NCI-H146 (cell line): ENCODE data around the gene OXCT1.
A peak's percentile ranks its signal among the peaks of the same experiment; 100 is the strongest.
"Not testable (repeated sequence)": the region's sequence is repeated elsewhere in the genome, so short reads cannot be mapped to it uniquely, and the experiment has no call there.

Experiments
- DNase-seq: peaks from one replicate; lab custom pipeline; 2025; lab: John Stamatoyannopoulos, UW

OXCT1 gene

DNA sequence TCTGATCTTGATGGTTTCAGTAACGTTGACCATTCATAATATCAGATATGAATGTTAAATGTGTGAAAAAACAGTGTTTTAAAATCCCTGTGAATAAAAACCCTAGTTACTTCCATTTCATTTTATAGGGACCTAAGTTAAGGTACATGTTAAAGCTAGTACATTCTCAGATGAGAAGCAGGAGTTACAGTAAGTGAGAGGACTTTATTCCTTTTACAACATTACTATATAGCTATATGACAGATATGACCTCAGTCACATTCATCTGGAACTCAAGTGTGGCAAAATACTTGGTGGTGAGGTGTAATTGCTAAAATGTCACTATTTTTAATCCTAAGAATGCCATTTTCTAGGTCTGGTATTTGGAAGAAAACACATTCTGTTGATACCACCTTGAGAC is 96.4 kb downstream of the OXCT1 start:
- no peak for DNase-seq

DNA sequence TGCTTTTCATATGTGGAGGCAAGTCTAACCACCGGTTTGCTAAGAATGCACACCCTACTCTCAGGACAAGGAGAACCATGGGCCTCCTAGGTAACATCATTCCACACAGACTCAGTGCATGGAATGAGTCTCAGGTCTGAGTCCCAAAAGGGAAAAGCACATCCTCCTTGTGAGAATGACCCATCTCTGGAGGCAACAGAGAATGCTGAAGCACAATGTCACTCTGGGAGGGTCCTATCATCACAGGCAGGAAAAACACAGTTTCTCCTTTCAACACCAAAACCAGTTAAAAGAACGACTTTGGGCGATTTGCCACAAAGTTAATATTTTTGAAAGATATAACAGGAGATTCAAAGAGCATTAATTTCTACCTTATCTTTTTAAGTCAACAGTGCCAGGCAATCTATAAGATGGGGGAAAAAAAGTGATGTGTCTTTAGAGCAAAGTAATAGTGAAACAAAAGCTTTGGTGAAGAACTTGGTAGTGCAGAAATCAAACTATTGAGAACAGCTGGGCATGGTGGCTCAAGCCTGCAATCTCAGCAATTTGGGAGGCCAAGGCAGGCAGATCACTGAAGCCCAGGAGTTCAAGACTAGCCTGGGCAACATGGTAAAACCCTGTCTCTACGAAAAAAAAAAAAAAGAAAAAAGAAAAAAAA is 97.3 kb downstream of the OXCT1 start:
- no peak for DNase-seq

DNA sequence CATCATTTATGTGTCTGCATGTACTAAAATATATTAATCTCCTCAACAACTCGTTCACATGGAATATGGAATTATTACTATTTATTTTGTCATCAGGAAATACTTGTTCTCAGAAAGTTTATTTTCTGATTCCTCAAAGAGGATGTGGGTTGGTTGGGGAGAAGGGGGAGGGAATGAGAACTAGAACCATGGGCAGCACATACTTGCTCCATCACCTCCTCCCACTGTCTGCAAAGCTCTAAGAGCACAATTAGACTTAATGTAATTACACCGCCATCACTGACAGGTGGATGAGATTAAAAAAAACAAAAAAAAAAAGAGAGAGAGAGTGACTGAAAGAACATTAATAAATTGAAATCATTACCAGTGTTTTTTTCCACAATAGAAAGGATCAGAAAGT is 98.2 kb downstream of the OXCT1 start:
- peak; percentile 41 for DNase-seq

DNA sequence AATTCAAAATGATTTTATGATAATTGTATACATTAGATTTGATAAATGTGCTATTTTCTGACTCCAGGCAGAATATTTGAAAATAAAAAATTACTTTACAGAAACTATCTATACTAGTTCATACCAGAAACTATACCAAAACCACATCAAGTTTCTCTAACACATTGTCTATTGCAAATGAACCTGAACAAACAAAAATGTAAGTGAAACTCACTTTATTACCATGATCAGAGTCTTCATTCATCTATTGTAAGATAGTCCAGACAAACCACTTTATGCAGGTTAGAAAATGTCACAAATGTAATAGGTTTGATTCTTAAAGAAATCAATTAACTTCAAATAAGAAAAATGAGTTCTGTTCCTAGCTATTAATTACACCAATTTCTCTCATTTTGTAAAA is 99.4 kb downstream of the OXCT1 start:
- no peak for DNase-seq

DNA sequence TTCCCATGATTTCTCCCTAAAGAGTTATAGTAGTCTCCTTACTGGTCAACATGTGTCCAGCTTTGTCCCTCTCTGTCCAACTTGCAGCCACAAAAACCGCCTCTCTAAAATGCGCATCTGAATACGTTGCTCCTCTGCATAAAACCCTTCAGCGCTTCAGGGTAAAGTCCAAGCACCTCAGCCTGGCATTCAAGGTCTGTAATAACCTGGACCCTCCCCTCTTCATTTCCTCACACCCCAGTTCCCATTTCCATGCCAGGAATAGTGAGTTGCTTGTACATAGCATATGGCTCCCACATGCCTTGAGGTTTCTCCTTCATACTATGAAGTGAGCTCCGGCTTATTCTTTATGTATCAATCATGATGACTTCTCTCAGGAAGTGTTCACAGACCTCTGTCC is 101.5 kb downstream of the OXCT1 start:
- DNase-seq, result no peak

DNA sequence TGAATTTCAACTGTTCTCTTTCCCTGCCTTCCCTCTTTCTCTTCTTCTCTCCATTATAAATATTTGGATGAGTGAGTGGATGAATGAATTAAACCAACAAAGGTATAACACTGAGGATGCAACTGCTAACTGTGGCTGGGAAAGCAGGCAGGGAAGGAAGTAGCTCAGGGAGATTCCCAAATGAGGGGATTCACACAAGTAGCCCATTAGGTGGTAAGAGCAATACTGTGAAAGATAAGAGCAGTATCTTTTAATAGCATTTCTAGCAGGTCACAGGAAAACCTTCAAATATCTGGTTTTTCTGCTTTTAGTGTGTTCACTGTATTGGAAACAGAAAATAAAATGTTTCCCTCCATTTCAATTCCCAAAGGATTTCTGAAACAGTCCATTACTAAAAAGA is 105.6 kb downstream of the OXCT1 start:
- DNase-seq, result no peak

DNA sequence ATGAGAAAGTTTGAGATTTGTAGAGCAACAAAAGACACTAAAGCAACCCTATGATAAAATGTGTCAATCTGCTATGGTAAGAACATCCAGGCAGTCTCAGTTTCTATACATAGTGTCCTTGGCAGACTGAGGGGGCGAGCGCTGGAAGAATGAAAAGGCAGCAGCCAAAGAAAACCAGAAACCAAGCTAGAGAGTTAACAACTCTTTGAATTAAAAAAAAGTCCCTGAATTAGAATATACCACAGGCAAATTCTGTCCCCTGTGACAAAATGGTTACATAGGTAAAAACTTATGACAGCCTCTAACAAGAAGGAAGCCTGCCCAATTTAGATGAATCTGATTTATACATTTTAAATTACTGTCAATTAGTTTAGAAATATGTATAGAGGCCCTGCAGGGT is 106.7 kb downstream of the OXCT1 start:
- DNase-seq, result no peak

DNA sequence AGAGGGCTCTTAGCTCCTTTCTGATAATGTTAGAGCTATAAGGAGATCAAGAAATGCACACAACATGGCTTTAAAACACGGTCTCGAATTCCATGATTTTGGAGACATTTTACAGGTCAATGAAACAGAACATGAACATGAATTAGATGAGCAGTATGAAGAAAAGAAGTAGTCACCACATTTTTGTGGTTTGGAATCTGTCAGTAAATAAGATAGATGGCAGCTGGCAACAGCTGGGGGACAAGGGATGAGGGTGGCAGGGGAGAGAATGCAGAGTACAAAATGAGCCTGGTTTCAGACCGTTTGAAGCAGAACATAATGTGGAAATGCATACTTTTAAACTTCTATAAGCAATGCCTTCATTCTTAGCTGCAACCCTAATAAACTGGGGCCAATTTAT is 107.1 kb downstream of the OXCT1 start:
- DNase-seq, result no peak

DNA sequence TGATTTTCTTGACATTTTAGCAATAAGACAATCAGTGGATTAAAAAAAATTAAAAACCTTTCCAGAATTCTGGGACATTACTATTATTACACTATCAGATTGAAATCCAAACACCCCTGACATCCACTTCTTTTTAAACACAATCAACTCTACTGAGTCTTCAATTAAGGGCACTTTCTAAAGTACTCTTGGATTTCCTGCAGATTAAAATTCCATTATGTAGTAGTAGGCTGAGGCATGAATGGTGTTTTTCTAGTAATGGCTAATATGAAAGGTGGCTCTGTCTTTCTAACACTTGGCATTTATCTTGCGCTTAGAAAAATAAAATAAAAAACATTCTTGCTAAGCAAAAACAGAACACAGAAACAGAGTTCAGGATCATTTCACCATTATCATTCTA is 107.8 kb downstream of the OXCT1 start:
- no peak for DNase-seq

DNA sequence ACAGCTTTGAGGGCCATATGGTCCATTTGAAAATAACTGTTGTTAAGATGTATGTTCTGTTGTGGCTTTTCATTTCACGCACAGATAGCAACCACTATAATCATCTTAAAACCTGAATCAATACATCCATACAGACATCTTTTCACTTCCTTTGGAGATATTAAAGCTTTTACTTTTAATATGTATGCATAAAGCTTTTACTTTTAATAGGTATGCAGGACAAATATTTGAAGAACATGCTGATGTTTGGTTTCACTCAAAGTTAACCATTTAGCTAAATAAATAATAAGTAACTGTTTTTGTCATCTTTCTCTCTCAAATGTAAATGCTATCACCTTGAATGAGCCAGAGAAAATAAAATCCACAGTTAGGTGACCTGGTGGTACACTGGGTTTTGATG is 108.6 kb downstream of the OXCT1 start:
- no peak for DNase-seq

DNA sequence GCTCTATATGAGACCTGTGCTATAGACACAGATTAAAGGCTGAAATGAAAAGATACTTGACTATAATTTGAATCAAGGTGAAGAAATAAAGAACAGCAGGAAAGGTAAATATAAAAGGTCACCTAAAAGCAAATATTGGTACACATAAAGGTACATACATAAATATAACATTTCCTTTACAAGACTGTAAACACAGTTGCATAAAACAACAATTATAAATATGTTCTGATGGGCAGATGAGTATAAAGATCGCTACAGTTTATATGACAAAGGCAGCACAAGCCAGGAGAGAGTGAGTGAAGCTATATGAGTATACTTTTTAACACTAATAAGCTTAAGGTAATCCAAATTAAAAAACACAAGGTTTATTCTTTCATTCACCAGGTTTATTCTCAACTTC is 114.5 kb downstream of the OXCT1 start:
- DNase-seq, result no peak

DNA sequence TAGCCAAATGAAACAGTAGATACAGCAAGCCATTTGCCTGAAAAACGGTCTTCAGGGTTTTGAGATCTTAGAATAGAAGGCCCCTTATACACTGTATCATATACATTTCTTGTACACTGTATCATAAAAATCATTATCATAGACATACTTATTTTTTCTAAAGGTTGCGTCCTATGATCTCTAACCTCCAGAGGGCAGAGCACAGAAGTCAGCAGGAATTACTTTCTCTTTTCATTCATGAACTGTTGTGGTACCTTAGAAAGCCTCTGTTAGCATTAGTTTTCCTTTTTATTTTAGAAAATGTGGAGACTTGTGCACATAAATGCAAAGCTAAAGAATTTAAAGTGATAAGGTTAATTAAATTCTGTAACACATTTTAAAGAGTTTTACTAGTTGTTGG is 115.4 kb downstream of the OXCT1 start:
- no peak for DNase-seq

DNA sequence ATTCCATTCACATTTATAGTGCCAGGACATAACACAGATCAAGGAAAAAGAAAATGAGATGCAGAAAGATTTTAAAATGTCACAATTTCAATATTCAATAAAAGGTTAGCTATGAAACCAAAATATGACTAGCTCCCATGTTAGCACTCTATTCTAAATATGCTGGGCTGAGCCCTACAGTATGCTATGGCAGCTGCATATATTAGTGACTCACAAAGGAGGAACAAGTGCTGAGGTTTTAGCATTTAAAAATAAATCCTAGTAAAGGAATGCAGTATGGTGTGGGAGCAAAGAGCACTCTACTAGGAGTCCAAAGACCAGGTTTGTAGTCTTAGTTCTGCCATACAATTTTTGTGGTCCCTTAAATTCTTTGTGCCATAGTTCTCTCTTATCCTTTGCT is 118.4 kb downstream of the OXCT1 start:
- no peak for DNase-seq

DNA sequence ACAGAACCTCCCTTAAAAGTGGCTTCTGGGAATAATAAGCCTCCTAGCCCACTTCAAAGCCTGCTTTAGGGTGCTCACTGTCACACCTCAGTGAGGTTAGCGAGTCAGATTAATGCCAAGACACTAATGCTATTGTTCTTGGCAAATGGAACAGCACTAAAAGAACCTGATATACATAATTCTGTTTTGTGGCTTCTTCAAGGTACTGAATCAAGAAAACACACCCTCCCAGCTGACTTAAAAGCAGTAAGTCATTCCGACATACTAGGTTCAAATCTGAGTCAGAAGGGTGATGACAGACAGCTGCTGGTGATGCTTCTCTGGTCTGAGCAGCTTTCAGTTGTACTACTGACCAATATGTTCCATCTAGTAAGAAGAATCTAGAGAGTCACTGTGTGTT is 121.6 kb downstream of the OXCT1 start:
- DNase-seq, result no peak

DNA sequence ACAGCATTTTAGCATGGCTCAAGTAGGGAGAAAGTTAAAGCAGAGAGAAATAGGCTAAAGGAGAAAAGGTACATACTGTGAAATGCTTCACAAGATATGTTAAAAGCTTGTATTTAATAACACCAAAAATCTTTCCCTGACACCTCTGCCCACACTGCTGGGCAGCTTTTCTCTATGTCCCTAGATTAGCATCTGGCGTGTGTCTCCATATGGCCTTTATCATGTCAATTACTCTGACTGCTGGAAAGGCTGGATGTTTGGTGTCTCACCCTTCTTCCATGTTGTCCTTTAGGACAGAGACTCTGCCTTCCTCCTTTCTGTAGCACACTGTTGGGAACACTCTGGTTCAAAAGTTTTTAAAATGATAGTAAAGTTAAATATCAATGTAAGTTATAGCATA is 122.5 kb downstream of the OXCT1 start:
- DNase-seq, result no peak

DNA sequence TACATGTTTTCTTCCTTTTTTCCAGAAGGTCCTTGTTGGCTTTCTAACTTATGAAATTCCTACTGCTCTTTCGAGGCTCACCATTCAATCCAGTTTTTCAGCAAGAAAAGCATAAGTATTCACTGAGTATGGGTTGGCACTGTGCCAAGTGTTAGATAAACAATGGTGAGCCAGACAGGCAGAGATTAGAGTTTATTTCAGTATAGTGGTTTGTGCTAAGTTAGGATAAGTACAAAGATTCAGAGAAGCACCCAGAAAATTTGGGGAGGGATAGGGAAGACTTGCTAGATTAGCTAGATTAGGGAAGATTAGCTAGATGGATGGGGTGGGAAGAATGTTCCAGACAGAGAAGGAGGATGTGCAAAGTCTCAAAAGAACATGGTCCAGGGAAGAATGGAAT is 122.9 kb downstream of the OXCT1 start:
- DNase-seq, result no peak

DNA sequence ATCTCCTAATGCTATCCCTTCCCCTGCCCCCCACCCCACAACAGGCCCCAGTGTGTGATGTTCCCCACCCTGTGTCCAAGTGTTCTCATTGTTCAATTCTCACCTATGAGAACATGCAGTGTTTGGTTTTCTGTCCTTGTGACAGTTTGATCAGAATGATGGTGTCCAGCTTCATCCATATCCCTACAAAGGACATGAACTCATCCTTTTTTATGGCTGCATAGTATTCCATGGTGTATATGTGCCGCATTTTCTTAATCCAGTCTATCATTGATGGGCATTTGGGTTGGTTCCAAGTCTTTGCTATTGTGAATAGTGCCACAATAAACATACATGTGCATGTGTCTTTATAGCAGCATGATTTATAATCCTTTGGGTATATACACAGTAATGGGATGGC is 127.6 kb downstream of the OXCT1 start:
- DNase-seq, result not testable (repeated sequence)

DNA sequence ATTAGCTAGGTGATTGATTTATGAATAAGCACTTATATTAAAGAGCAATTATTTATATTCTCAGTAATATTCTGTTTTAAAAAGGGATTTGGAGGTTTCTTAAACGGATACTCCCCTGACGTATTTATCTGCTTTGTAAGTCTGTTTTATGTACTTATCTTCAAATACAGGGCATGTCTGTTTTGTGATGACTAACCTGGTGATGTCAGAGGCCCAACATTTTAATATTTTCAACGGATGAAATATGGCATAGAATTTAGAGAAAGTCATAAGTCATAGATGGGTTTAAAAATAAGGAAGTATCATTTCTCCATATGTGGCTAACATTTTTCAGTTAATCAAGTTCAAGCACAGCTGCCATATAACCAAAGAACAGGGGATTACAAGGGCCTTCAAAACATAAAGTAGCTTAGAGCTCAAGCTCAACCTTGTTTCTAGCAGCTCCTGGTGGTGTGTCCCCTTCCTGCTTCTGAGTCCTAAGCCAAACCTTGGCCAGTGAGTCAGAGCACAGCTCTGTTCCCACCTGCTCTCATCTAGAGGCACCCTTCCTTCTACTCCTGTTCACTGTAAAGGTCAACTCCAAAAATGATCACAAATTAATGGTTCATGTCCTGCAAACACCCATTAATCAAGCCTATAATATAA is 131.4 kb downstream of the OXCT1 start:
- no peak for DNase-seq

DNA sequence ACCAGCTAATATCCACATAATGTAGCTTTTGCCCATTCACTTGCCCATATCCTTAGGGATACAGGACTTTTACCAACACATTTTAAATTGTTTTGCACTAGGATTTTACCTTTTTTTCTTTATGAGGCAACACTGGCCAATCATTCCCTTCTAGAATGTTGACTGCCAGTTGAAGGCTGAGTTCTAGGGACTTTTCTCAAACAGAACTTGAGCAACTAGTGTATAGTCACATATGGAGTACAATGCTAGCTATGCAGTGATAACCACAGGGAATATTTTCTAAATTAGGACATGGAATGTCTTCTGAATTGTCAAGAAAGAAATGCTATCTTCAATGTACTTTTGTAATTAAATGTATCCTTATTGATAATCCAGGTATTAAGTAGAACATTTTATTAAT is 133.6 kb downstream of the OXCT1 start:
- DNase-seq, result no peak

DNA sequence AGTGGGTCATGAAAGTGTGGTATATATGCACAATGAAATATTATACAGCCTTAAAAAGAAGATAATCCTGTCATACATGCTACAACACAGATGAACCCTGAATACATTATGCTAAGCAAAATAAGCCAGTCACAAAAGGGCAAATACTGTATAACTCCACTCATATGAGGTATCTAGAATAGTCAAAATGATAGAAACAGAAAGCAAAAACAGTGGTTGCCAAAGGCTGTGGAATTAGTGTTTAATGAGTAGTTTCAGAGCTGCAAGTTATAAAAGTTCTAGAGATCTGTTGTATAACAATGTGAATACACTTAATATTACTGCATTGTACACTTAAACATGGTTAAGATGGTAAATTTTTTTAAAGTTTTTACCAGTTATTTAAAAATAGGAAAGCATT is 135.0 kb downstream of the OXCT1 start:
- DNase-seq, result no peak

DNA sequence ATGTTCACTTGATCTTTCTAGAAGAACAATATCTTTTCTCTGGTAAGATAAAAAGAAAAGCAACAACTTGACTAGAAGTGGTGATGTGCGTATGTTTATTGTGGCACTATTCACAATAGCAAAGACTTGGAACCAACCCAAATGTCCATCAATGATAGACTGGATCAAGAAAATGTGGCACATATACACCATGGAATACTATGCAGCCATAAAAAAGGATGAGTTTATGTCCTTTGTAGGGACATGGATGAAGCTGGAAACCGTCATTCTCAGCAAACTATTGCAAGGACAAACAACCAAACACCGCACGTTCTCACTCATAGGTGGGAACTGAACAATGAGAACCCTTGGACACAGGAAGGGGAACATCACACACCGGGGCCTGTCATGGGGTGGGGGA is 140.8 kb downstream of the OXCT1 start:
- not testable (repeated sequence) for DNase-seq

DNA sequence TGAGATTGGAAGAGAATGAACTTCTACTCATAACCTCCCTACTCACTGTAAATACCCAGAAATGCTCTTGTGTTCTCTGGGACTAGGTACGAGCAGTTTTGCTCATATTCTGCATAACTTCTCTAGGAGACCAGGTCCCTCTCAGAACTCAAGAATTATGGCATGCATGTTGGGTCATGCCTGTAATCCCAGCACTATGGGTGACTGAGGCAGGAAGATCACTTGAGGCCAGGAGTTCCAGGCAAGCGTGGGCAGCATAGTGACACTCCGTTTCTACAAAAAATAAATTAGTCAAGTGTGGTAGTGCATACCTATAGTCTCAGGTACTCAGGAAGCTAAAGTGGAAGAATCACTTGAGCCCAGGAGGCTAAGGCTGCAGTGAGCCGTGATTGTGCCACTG is 141.9 kb downstream of the OXCT1 start:
- DNase-seq, result no peak

DNA sequence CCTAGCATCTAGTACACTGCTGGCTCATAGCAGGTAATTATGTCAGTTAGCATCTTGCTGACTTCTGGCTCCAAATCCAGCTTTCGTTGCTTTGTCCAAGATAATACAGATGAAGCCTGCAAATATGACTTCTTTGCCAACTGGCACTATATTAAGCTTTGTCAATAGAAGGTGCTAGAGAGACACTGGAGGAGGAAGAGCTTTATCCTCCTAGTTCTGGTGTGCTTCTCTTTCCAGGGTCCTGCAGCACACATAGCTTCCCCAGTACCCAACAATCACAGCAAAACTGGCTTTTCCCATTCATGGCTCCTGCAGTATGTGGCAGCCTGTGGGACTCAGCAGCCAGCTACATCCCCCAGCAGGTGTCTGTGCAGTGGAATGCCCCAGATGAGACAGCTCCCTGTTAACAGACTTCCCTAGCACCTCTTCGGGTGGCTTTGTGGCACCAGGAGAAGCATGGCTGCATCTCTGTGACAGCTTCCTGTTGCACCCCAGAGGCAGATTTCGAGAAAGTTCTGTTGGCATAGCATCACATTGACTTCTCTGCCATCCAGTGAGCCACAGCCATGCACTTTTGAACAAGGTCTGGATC is 147.8 kb downstream of the OXCT1 start:
- DNase-seq, result no peak

DNA sequence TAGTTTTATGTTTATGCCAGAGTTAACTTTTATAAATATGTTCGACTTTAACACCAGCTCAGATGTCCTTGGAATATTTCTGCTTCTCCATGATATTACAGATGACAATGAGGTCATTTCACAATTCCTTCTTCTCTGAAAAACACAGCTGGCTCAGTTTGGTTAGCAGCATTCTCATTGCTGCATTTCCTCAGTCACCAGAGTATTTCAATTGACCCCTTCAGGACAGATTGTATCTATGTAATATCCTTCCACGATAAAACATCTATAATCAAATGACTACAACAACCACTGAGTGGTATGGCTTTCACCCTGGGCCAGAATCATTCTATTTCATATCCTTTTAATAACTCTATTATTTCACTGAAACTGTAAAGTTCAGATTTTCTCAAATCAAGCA is 148.7 kb downstream of the OXCT1 start:
- no peak for DNase-seq
